Heart left ventricle (tissue), 13 donors: ENCODE results near the gene FGD4.

Experiments used
- POLR2A ChIP-seq, 2 donors: fragments of 450-650 bp; IDR thresholded peaks; one replicate each; pipeline ENCODE4 v1.6.1; 2017; ENCODE audit warnings: antibody characterized with exemption in 2 of 2, mild to moderate bottlenecking in 2 of 2, moderate library complexity in 2 of 2
- TF ChIP-seq, protein P1 (sequence below), 12 donors: fragments of 200-600 bp; sonication (generic) in 4 of 12; IDR thresholded peaks; one replicate each; pipeline versions ENCODE4 v1.5.0 to v1.8.0; 2018 to 2022; ENCODE audit warnings: antibody characterized with exemption in 12 of 12, mild to moderate bottlenecking in 5 of 12
- donor health status: ischemic (EF 13 %, LVEDD 7.1; RV severe dilation, severe dysfunction).
- donor health status: DM: no; HTN: yes; CAD: no.
- donor health status: DM: no; HTN: no; CAD: no.
- donor health status: ischemic (EF 25% LVEDD 6.9; RV normal size, moderate dysfunction).
- donor health status: ischemic (EF 25% LVEDD 5.7; RV mildly dilated, moderate dysfunction).
- donor health status: ischemic (EF 35%, LVEDD 5.7; RV mildly dilated, moderate dysfunction).
- donor health status: nonischemic (EF 11% LVEDD 7.7; RV severe dilation, severe dysfunction).
- donor health status: DM: yes; HTN: yes; CAD: no.
- donor health status: PGD.
- donor health status: ischemic (EF 29% LVEDD 5.4; RV normal size, mild dysfunction).
- donor health status: nonischemic (EF 23%, LVEDD 6.1; RV moderate dilation, normal function).

DNA sequence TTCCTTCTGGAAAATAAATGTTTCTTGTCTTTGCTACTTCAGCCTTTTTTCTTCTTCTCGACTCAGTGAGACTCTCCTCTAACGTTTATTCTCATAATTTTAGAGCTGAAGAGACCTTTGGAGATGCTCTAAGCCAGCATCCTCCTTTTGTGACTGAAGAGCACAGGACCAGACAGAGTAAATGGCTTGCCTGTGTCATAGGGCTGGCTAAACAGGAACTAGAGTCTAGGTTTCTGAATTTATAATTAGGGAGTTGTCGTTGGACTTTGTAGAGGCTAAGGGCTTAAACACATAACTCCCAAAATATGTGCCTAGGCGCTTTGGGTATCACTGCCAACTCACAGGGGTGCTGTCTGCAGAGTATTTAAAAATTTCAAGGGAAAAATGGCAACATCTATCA lies 98.5 kb downstream of the FGD4 start:
- TF ChIP-seq POLR2A (IDR thresholded peaks at IDR 0.05) = no peak
- TF ChIP-seq, protein P1, sequence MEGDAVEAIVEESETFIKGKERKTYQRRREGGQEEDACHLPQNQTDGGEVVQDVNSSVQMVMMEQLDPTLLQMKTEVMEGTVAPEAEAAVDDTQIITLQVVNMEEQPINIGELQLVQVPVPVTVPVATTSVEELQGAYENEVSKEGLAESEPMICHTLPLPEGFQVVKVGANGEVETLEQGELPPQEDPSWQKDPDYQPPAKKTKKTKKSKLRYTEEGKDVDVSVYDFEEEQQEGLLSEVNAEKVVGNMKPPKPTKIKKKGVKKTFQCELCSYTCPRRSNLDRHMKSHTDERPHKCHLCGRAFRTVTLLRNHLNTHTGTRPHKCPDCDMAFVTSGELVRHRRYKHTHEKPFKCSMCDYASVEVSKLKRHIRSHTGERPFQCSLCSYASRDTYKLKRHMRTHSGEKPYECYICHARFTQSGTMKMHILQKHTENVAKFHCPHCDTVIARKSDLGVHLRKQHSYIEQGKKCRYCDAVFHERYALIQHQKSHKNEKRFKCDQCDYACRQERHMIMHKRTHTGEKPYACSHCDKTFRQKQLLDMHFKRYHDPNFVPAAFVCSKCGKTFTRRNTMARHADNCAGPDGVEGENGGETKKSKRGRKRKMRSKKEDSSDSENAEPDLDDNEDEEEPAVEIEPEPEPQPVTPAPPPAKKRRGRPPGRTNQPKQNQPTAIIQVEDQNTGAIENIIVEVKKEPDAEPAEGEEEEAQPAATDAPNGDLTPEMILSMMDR (IDR thresholded peaks at IDR 0.05) = no peak
